Activated T-cell treated with anti-CD3 and anti-CD28 coated beads, Interleukin-2, amount 50 U/mL, for 72 hours (primary cell): ENCODE data around the gene SULF2. TPM values are rescaled to one million over a fixed set of nuclear protein-coding genes. Genes with fewer than 3 reads are reported as not detected.
A peak's percentile ranks its signal among the peaks of the same experiment; 100 is the strongest.
"Not testable (repeated sequence)": the region's sequence is repeated elsewhere in the genome, so short reads cannot be mapped to it uniquely, and the experiment has no call there.

Experiments used
- ATAC-seq, 2 donors: fragments of 150-1000 bp; cut with Tn5 transposase; replicated peaks in 1 of 2; 2 replicates each; pipeline ENCODE4 v1.10.0; 2021; ENCODE audit warnings: moderate library complexity in 2 of 2, mild to moderate bottlenecking in 1 of 2
- DNase-seq, 2 donors: peaks; one replicate each; pipeline ENCODE4 v3.0.0; 2021 to 2022; ENCODE audit warnings: mixed read lengths in 1 of 2
- H3K27ac Mint-ChIP-seq: one replicate; pipeline ENCODE4 v1.8.0; 2022; ENCODE audit warnings: mild to moderate bottlenecking, moderate library complexity, mixed read lengths
- H3K27me3 Mint-ChIP-seq: one replicate; pipeline ENCODE4 v1.8.0; 2022; ENCODE audit warnings: low read depth, mixed read lengths
- H3K36me3 Mint-ChIP-seq, 2 donors: one replicate each; pipeline ENCODE4 v1.8.0; 2022; ENCODE audit warnings: mixed read lengths in 2 of 2, mild to moderate bottlenecking in 1 of 2; ENCODE audit not compliant: insufficient read depth in 2 of 2
- H3K4me1 Mint-ChIP-seq: one replicate; pipeline ENCODE4 v1.8.0; 2022; ENCODE audit warnings: low read depth, mixed read lengths
- H3K4me3 Mint-ChIP-seq, 2 donors: one replicate each; pipeline ENCODE4 v1.8.0; 2022; ENCODE audit warnings: mild to moderate bottlenecking in 2 of 2, mixed read lengths in 2 of 2, moderate library complexity in 2 of 2
- H3K9me3 Mint-ChIP-seq, 2 donors: one replicate each; pipeline ENCODE4 v1.8.0; 2022; ENCODE audit warnings: mixed read lengths in 2 of 2
- total RNA-seq, 2 donors: library from RNA; stranded (reverse); gene quantifications; one replicate each; pipeline ENCODE4 v1.2.3, GENCODE V29; 2022

SULF2 gene
- total RNA-seq, 2 donors from 2014 or later, result 0.65 to 0.72 TPM

DNA sequence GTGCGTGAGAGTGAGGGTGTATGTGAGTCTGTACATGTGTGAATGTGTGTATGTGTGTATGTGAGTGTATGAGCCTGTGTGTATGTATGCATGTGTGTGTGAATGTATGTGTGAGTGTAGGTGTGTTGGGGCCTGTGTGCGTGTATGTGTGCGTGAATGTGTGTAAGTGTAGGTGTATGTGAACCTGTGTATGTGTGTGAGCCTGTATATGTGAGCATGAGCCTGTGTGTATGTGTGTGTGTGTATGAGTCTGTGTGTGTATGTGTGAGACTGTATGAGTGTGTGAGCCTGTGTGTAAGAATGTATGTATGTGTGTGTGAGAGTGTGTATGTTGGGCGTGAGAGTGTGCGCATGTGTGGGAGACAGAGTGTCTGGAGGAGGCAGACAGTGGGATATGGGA lies 15.8 kb upstream of the SULF2 start:
- Mint-ChIP-seq H3K27me3 (no peaks in the 10 kb centered on the region), H3K27ac (no peak overlapping the region), H3K9me3 (no peaks in the 10 kb centered on the region)

DNA sequence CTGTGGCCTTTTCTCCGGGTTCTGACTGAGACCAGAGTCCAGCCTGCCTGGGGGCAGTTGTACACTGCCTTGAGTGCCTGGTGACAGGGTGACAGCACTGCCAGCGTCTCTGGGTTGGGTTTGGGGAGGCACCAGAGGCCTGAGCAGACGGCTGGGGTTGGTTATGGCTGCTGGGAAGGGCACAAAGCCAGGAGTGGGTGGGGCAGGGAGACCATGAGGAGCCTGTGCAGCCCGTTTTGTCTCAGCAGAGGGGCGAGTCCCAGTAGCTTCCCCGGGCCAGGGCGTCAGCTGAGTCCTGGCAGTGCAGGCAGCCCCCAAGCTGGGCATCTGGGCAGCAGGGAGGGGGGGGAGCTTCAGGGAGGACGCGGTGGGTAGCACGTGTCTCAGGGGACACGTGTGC lies 15.3 kb upstream of the SULF2 start:
- Mint-ChIP-seq H3K4me3 (no peak overlapping the region), H3K27me3 (no peaks in the 10 kb centered on the region), H3K27ac (no peak overlapping the region), H3K36me3 (no peaks in the 10 kb centered on the region), H3K9me3 (no peaks in the 10 kb centered on the region), H3K4me1 (no peaks in the 10 kb centered on the region)
- no peak for ATAC-seq
- no peak for DNase-seq

More for the DNA sequence above, 15.8 kb upstream of the SULF2 start:
- Mint-ChIP-seq H3K4me3 (no peak overlapping the region), H3K4me1 (no peaks in the 10 kb centered on the region), H3K36me3 (no peaks in the 10 kb centered on the region)
- ATAC-seq (no peak), DNase-seq (no peak)

DNA sequence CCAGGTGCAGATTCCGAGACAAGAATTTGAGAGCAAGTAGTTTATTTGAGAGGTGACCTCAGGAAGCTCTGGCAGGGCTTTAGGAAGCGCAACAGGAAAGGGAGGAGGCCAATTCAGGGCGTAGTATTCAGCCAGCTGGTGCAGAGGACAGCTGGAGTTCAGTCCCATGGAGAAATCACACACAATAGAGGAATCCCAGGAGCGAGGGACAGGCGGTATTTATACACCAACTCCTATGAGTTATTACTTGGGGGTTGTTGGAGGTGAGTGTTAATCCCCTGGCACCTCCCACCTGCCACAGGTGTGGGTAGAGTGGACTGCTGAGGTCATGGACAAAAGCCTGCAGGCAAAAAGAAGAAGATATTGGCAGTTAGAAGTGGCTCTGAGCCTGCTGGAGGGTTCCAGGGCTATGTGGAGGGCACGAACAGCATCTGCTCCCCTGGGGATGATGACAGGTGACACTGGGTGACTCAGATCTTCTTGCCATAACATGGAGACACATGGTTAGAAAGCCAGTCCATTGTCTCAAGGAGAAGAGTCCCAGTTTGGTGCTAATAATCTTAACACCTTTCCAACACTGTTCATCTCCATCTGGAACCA lies 13.9 kb upstream of the SULF2 start:
- ATAC-seq (no peak), DNase-seq (no peak)
- Mint-ChIP-seq H3K27me3 (no peaks in the 10 kb centered on the region), H3K36me3 (no peaks in the 10 kb centered on the region), H3K4me1 (no peaks in the 10 kb centered on the region), H3K27ac (no peak overlapping the region), H3K4me3 (no peak overlapping the region), H3K9me3 (no peaks in the 10 kb centered on the region)

DNA sequence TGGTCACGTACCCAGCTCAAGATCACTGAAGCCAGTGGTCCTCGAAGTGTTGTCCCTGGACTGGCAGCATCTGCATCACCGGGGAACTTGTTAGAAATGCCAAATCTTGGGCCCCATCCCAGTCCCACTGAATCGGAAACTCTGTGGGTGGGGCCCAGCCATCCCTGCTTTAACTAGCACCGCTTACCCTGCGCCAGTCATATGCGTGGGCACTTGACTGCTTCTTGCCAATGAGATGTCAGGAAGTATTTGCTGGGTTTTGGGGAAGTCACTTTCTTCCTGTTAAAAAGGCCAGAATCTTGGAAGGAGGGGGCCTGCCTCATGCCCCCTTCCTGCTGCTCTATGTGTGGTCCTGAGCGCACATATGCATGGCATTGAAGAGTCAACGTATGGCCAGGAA lies 11.7 kb upstream of the SULF2 start:
- Mint-ChIP-seq H3K36me3 (no peaks in the 10 kb centered on the region), H3K27me3 (no peaks in the 10 kb centered on the region), H3K4me1 (no peaks in the 10 kb centered on the region), H3K9me3 (no peaks in the 10 kb centered on the region), H3K27ac (no peak overlapping the region), H3K4me3 (no peak overlapping the region)
- DNase-seq, result no peak
- no peak for ATAC-seq

DNA sequence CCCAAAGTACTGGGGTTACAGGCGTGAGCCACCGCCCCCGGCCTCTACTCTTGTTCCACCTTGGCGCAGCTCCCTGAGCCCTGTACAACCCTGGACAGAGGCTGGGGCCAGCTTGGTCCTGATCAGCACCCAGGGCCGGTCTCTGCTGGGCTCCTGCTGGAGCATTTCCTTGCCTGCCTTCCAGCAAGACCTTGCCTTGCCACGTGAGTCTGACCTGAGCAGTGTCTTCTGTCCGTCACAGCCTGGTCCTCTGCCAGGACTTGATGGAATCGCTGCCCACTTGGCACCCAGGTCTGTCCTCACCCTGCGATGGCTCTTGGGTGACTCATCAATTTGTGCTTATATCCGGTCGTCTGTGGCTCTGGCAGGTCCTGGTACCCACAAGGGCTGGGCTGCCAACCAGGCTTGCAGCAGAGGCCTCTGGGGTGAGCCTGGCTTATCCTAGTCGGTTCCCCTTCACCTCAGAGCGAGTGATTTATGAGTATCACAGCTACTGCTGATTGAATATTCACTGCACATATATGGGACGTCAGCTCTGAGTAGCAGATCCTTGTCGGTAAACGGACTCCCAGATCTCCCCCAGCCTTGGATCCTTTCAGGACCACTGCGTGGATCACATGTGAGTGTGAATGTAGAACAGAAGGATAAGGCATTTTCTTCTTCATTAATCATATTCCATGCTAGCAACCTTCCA lies 10.1 kb upstream of the SULF2 start:
- ATAC-seq (no peak), DNase-seq (no peak)
- Mint-ChIP-seq H3K27me3 (peaks cover 10% of the 10 kb centered on the region), H3K4me3 (no peak overlapping the region), H3K27ac (no peak overlapping the region), H3K4me1 (no peaks in the 10 kb centered on the region), H3K9me3 (no peaks in the 10 kb centered on the region), H3K36me3 (no peaks in the 10 kb centered on the region)

DNA sequence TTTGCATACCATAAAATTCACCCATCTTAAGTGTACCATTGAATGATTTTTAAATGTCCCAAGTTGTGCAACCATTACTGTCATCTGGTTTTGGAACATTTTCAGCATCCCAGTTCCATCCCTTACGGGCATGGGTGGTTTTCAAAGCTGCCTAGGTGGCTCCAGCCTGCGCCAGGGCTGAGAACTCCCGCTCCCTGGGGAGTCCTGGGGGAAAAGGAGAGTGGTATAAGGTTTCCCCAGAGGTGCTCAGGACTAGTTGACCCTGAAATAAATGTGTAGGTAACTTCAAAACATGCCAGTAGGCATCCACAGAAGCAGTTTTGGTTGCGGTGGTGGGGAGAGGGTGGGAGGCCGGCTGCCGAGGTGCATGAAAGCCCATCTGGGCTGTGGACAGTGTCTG lies 9.0 kb upstream of the SULF2 start:
- ATAC-seq, result not testable (repeated sequence)

DNA sequence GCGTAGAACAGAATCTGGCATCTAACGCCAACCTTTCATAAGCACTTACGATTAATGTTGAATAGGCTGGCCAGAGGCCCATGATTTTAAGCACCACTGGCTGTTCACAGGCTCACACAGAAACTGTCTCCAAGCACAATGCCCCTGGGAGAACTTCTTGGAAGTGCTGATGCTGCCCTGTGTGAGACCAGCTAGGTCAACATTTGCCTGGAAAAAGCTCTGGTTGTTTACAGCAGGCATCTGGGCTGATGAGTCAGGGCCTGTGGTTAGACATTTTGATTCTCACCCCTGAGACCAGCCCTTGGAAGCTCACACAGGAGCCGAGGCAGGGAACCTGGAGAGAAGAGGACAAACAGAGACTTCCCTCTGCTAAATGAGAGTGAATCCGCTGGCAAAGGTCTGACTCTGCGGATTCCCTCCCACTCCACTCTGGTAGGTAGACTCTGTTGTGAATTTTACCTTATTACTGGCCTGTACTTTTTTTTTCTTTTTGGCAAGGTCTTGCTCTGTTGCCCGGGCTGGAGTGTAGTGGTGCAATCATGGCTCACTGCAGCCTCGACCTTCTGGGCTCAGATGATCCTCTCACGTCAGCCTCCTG lies 6.8 kb upstream of the SULF2 start:
- Mint-ChIP-seq H3K9me3 (no peaks in the 10 kb centered on the region), H3K36me3 (no peaks in the 10 kb centered on the region), H3K4me3 (no peak overlapping the region), H3K4me1 (no peaks in the 10 kb centered on the region), H3K27ac (no peak overlapping the region), H3K27me3 (peaks cover 34% of the 10 kb centered on the region)
- ATAC-seq, result no peak
- no peak for DNase-seq

More for the DNA sequence above, 9.0 kb upstream of the SULF2 start:
- H3K36me3 Mint-ChIP-seq, H3K4me3 Mint-ChIP-seq, DNase-seq, H3K27ac Mint-ChIP-seq, H3K4me1 Mint-ChIP-seq, H3K9me3 Mint-ChIP-seq: not testable (repeated sequence)
- H3K27me3 Mint-ChIP-seq, result peaks cover 17% of the 10 kb centered on the region

DNA sequence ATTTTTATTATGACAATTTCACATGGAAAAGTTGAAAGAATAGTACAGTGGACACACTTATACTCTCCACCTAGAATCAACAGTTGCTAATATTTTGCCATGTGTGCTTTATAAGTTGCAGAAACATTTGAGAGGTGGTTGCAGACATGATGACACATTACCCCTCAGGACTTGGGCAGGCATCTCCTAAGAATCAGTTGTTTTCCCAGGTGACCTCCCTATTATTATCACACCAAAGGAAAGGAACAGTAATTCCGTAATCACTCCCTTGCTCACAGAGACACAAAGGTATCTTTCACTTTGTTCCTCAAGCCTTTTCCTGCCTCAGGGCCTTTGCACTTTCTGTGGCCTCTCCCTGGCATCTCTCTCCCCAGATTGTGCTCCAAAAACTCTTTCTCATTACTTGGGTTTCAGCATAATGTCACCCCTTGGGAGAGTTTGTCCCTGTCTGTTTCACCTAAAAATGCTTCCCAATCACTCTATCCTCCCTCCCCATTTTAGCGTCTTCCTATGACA lies 5.9 kb upstream of the SULF2 start:
- Mint-ChIP-seq H3K4me1 (peaks cover 3% of the 10 kb centered on the region), H3K27me3 (peaks cover 44% of the 10 kb centered on the region), H3K36me3 (peaks cover 0 to under 1% of the 10 kb centered on the region in 2 donors), H3K9me3 (no peaks in the 10 kb centered on the region), H3K27ac (no peak overlapping the region), H3K4me3 (no peak overlapping the region)
- DNase-seq (no peak), ATAC-seq (no peak)

DNA sequence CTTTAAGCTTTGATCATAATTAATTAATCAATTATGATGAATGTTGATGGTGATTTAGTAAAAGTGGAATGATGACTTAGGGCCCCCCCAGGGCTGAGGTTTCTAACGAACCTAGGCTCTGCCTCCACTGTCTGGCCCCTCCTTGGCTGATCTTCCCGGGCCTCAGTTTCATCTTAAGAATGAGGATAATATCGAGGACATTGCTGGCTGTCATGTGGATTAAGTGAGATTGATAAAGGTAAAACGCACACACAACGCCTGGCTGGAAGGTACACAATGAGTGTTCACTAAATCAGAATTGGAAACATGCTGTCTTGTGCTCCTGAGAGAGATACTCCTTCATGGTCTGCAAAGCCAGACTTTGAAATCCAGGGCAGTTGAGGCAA lies 5.3 kb upstream of the SULF2 start:
- Mint-ChIP-seq H3K4me1 (peaks cover 6% of the 10 kb centered on the region), H3K9me3 (no peaks in the 10 kb centered on the region), H3K27ac (no peak overlapping the region), H3K4me3 (no peak overlapping the region), H3K27me3 (peaks cover 50% of the 10 kb centered on the region), H3K36me3 (peaks cover 0 to 1% of the 10 kb centered on the region in 2 donors)
- ATAC-seq (no peak), DNase-seq (no peak)

DNA sequence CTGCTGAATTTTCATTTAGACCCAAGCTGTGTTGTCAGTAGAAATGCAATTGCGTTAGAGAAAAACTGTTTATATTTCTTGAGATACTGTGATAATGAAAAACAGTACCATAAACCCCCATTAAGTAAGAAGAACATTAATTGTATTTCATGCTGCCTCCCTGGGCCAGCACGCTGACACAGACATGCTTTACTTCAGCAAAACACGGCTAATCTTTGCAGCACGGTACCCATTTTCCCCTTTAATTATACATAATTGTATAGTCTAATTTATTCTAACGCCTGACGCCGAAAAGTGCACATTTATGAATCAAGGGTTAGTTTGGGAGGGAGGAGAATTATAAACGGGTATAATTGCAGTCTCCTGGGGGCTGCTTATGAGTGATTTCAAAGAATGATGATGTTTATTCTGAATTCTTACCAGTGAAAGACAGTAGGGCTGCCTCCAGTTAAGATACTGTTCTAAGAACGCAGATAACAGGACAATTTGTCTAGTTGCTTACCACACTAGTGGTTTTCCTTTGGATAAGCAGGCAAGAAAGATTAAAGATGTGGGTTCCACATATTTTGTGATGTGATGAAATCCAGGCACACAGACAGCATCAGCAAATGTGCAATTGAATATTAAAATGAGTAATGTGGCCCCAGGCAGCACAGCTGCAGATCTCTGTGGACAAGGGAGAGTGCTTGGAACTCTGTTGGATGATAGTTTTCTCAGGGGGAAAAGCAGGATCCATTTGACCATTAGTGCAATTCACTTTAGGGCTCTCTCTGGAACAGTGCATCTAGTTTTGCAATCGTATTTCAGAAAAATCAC lies 4.7 kb upstream of the SULF2 start:
- DNase-seq (no peak), ATAC-seq (no peak)
- Mint-ChIP-seq H3K27ac (no peak overlapping the region), H3K4me1 (peaks cover 6% of the 10 kb centered on the region), H3K27me3 (peaks cover 50% of the 10 kb centered on the region), H3K9me3 (no peaks in the 10 kb centered on the region), H3K4me3 (no peak overlapping the region), H3K36me3 (peaks cover 0 to 1% of the 10 kb centered on the region in 2 donors)

DNA sequence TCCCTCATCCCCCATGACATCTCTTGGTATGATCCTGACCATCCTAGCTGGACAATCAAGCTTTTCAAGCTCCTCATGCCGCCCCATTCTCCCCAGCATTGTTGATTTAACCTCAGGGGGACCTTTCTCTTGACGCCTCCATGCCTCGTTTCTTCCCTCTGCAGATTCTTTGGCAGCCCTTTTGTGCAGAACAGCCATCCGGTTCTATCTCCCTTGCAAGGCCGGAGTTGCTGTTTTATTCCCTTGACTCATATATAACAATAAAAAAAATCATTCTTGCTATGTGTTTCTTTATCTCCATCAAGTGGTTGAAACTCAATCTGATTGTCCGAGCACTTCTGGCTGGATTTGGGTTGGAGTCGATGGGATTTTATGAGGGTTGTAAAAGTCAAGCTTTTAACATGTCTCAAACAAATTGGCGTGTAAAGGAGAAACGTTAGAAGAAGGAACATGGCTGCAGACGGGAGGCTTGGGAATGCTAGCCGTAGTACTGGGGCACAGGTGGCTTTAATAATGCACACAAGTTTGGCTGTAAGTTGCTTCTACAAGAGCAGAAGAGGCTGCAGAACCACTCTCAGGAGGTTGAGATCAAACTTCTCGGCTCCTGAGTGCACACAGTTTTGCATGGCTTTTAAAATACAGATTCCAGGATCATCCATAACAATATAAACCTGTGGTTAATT lies 3.9 kb upstream of the SULF2 start:
- peaks cover 55% of the 10 kb centered on the region for H3K27me3 Mint-ChIP-seq
- no peak overlapping the region for H3K4me3 Mint-ChIP-seq
- H3K4me1 Mint-ChIP-seq, result peaks cover 9% of the 10 kb centered on the region
- ATAC-seq (no peak), DNase-seq (no peak)
- H3K27ac Mint-ChIP-seq, result no peak overlapping the region
- no peaks in the 10 kb centered on the region for H3K9me3 Mint-ChIP-seq
- H3K36me3 Mint-ChIP-seq, result peaks cover 0 to 1% of the 10 kb centered on the region in 2 donors

DNA sequence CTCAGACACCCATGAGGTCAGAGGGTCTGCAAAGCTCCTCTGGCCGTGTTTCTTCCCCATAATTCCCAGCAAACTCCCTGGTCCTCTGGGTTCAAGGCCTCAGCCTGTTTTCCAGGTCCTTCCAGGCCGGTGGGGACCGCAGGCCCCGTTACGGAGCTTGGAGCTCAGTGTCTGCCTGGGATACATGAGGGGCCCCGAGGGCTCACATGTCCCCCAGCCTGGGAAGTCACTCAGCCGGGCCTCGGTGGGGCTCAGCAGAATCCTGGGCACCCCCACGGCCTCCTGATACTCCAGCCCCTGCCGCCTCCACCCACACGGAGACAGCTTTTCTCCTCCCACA lies 3.4 kb upstream of the SULF2 start:
- DNase-seq, result no peak
- no peak for ATAC-seq
- Mint-ChIP-seq H3K36me3 (peaks cover 0 to 1% of the 10 kb centered on the region in 2 donors), H3K27me3 (peaks cover 60% of the 10 kb centered on the region), H3K9me3 (no peaks in the 10 kb centered on the region), H3K4me3 (no peak overlapping the region), H3K4me1 (peaks cover 13% of the 10 kb centered on the region), H3K27ac (no peak overlapping the region)

DNA sequence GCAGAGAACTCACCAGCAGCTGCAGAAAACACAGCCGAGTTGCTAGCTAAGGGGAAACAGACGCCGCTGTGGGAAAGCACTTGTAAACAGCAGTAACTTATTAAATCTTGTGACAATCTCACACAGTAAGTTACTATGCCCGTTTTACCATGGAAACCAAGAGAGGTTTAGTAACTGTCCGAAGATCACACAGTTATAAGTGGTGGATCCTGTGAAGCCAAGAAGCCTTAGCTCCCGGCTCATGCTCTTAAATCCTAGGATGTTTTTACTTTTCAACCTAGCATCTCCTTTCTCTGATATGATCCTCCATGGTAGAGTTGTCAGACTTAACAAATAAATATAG lies 1.5 kb upstream of the SULF2 start:
- Mint-ChIP-seq H3K4me3 (peak overlapping the region; percentile 82 to 92), H3K4me1 (peaks cover 13% of the 10 kb centered on the region), H3K9me3 (no peaks in the 10 kb centered on the region), H3K27me3 (peaks cover 71% of the 10 kb centered on the region), H3K36me3 (peaks cover 0 to 1% of the 10 kb centered on the region in 2 donors), H3K27ac (no peak overlapping the region)
- no peak for DNase-seq
- no peak for ATAC-seq
